SK-N-SH (cell line): ENCODE data around the gene CCDC194.

Experiments used
- CTCF ChIP-seq: fragments of 200-600 bp; sonication (generic); IDR thresholded peaks from 2 replicates; pipeline ENCODE4 v1.6.1; 2017; ENCODE audit warnings: antibody characterized with exemption, mild to moderate bottlenecking, moderate library complexity
- MAX ChIP-seq: IDR thresholded peaks from 2 replicates; pipeline ENCODE4 v1.4.0; 2012; ENCODE audit warnings: low read depth
- REST ChIP-seq: IDR thresholded peaks from 2 replicates; pipeline ENCODE4 v1.6.1; 2012; ENCODE audit warnings: mild to moderate bottlenecking, low read depth, low read length, moderate library complexity
- TCF12 ChIP-seq: IDR thresholded peaks from 2 replicates; pipeline ENCODE4 v1.4.0; 2012

- TF ChIP-seq CTCF: no peak
- TF ChIP-seq MAX: no peak
- TF ChIP-seq REST: no peak
- no peak for TF ChIP-seq TCF12
Measured at GRCh38 chr19:17393002-17393401, 994 bp downstream of the CCDC194 start.
